Measurements from ENCODE around the gene ABCB11.
"Not testable (repeated sequence)": the region's sequence is repeated elsewhere in the genome, so short reads cannot be mapped to it uniquely, and the experiment has no call there.

The ABCB11 gene

GRCh38 chr2:168926621-168927386 lies 104.3 kb downstream of the ABCB11 start:
- no peak for DNase-seq

GRCh38 chr2:168920504-168921157 lies 110.5 kb downstream of the ABCB11 start:
- DNase-seq, result no peak

- DNase-seq, result no peak
These were observed 114.8 kb downstream of the ABCB11 start for GRCh38 chr2:168916331-168916675.

GRCh38 chr2:168915441-168916330 lies 115.4 kb downstream of the ABCB11 start:
- DNase-seq, result no peak

- no peak for DNase-seq
These were observed 117.6 kb downstream of the ABCB11 start for GRCh38 chr2:168913495-168913894.

GRCh38 chr2:168912901-168913369 lies 118.2 kb downstream of the ABCB11 start:
- DNase-seq, result no peak

- DNase-seq, result no peak
These were observed 118.7 kb downstream of the ABCB11 start for GRCh38 chr2:168912466-168912865.

GRCh38 chr2:168910330-168910729 lies 120.8 kb downstream of the ABCB11 start:
- DNase-seq, result no peak

GRCh38 chr2:168907940-168908662 lies 123.0 kb downstream of the ABCB11 start:
- no peak for DNase-seq

- no peak for DNase-seq
These were observed 126.8 kb downstream of the ABCB11 start for GRCh38 chr2:168904358-168904757.

- no peak for DNase-seq
These were observed 127.2 kb downstream of the ABCB11 start for GRCh38 chr2:168903888-168904287.

GRCh38 chr2:168901003-168901402 lies 130.1 kb downstream of the ABCB11 start, which contains the start of gene G6PC2:
G6PC2 (plus strand) TSS chr2:168901291; CDS start chr2:168901332, 41 bp downstream.
- DNase-seq, result no peak

GRCh38 chr2:168897449-168897848 lies 133.7 kb downstream of the ABCB11 start:
- no peak for DNase-seq

GRCh38 chr2:168896783-168897182 lies 134.3 kb downstream of the ABCB11 start:
- DNase-seq, result no peak

- no peak for DNase-seq
These were observed 135.4 kb downstream of the ABCB11 start for GRCh38 chr2:168895771-168896170.

- no peak for DNase-seq
These were observed 136.4 kb downstream of the ABCB11 start for GRCh38 chr2:168894720-168895119.

- no peak for DNase-seq
These were observed 137.0 kb downstream of the ABCB11 start for GRCh38 chr2:168894101-168894500.

GRCh38 chr2:168892327-168892726 lies 138.8 kb downstream of the ABCB11 start:
- DNase-seq, result no peak

GRCh38 chr2:168890006-168890782 lies 140.9 kb downstream of the ABCB11 start, which contains the start of gene SPC25:
SPC25 (minus strand) TSS chr2:168890430; CDS start chr2:168889519, 911 bp downstream.
- DNase-seq, result peak; percentile 81

- no peak for DNase-seq
These were observed 141.5 kb downstream of the ABCB11 start for GRCh38 chr2:168889635-168890005.

GRCh38 chr2:168884975-168885374 lies 146.1 kb downstream of the ABCB11 start:
- no peak for DNase-seq

GRCh38 chr2:168882163-168882562 lies 149.0 kb downstream of the ABCB11 start:
- DNase-seq, result not testable (repeated sequence)

Measured in stimulated activated CD4-positive, alpha-beta T cell treated with anti-CD3 and anti-CD28 coated beads, Interleukin-4, amount 100 ng/mL, for 1 hour (primary cell).